A549 (cell line): ENCODE data around the gene NOL9.
"Not testable (repeated sequence)": the region's sequence is repeated elsewhere in the genome, so short reads cannot be mapped to it uniquely, and the experiment has no call there.

Experiments used
- BHLHE40 ChIP-seq: IDR thresholded peaks from 2 replicates; pipeline ENCODE4 v1.6.1; 2012; ENCODE audit warnings: low read depth, low read length, inconsistent platforms
- CEBPB ChIP-seq, 2 experiments: fragments of >200 bp in 1 of 2; sonication (Bioruptor Twin) in 1 of 2; formaldehyde crosslinking in 1 of 2; IDR thresholded peaks; 2 replicates each; pipeline ENCODE4 v1.6.1; 2012 to 2016
- EP300 ChIP-seq, 2 experiments: fragments of >200 bp; sonication (Bioruptor Twin); formaldehyde crosslinking; IDR thresholded peaks; 2 replicates in 1 of 2; 3 replicates in 1 of 2; pipeline ENCODE4 v1.6.1; 2016 to 2017
- FOXS1 ChIP-seq: fragments of 250-450 bp; sonication (Bioruptor Pico); IDR thresholded peaks from 2 replicates; pipeline ENCODE4 v1.5.0; 2020; ENCODE audit warnings: mild to moderate bottlenecking, moderate library complexity
- JUN ChIP-seq, 2 experiments: fragments of >200 bp; sonication (Bioruptor Twin); formaldehyde crosslinking; IDR thresholded peaks; 2 replicates in 1 of 2; 3 replicates in 1 of 2; pipeline ENCODE4 v1.6.1; 2016 to 2017
- MAFK ChIP-seq: fragments of 450-650 bp; IDR thresholded peaks from 2 replicates; pipeline ENCODE4 v1.6.1; 2014; ENCODE audit not compliant: partially characterized antibody
- MAZ ChIP-seq: fragments of 150-350 bp; IDR thresholded peaks from 2 replicates; pipeline ENCODE4 v1.6.1; 2014; ENCODE audit warnings: antibody characterized with exemption, low read depth, low read length, borderline replicate concordance
- POLR2A ChIP-seq: IDR thresholded peaks from 2 replicates; pipeline ENCODE4 v1.6.1; 2012; ENCODE audit warnings: mild to moderate bottlenecking, low read length
- TF ChIP-seq, protein P1 (sequence below): fragments of >200 bp; sonication (Bioruptor Twin); formaldehyde crosslinking; IDR thresholded peaks from 3 replicates; pipeline ENCODE4 v1.5.1; 2016

DNA sequence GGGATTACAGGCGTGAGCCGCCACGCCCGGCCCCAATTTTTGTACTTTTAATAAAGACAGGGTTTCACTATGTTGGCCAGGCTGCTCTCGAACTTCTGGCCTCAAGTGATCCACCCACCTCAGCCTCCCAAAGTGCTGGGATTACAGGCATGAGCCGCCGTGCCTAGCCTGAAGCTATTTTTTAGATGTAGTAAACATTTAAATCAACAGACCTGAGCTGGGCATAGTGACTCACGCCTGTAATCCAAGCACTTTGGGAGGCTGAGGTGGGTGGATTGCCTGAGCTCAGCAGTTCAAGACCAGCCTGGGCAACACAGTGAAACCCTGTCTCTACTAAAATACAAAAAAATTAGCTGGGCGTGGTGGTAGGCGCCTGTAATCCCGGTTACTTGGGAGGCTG is 4.8 kb upstream of the NOL9 start:
- TF ChIP-seq, protein P1, sequence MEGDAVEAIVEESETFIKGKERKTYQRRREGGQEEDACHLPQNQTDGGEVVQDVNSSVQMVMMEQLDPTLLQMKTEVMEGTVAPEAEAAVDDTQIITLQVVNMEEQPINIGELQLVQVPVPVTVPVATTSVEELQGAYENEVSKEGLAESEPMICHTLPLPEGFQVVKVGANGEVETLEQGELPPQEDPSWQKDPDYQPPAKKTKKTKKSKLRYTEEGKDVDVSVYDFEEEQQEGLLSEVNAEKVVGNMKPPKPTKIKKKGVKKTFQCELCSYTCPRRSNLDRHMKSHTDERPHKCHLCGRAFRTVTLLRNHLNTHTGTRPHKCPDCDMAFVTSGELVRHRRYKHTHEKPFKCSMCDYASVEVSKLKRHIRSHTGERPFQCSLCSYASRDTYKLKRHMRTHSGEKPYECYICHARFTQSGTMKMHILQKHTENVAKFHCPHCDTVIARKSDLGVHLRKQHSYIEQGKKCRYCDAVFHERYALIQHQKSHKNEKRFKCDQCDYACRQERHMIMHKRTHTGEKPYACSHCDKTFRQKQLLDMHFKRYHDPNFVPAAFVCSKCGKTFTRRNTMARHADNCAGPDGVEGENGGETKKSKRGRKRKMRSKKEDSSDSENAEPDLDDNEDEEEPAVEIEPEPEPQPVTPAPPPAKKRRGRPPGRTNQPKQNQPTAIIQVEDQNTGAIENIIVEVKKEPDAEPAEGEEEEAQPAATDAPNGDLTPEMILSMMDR: not testable (repeated sequence)
- TF ChIP-seq CEBPB (IDR thresholded peaks at IDR 0.05); POLR2A; MAFK; JUN (IDR thresholded peaks at IDR 0.05); EP300 (IDR thresholded peaks at IDR 0.05); FOXS1 (CRISPR knock-in tag); BHLHE40; MAZ: not testable (repeated sequence)
